Dendritic cell treated with granulocyte-macrophage colony-stimulating factor and Interleukin-4, amounts not matched to agents 40 ng/mL and 50 ng/mL, for 4 days (primary cell): ENCODE measurements around the gene KRTAP12-2.
"Not testable (repeated sequence)": the region's sequence is repeated elsewhere in the genome, so short reads cannot be mapped to it uniquely, and the experiment has no call there.

Experiments
- H3K27ac Mint-ChIP-seq: one replicate; pipeline ENCODE4 v1.8.0; 2022; ENCODE audit warnings: mild to moderate bottlenecking, mixed read lengths
- H3K27me3 Mint-ChIP-seq: one replicate; pipeline ENCODE4 v1.8.0; 2022; ENCODE audit warnings: mild to moderate bottlenecking, mixed read lengths
- H3K36me3 Mint-ChIP-seq: one replicate; pipeline ENCODE4 v1.8.0; 2022; ENCODE audit warnings: low read depth, mixed read lengths
- H3K4me1 Mint-ChIP-seq: one replicate; pipeline ENCODE4 v1.8.0; 2022; ENCODE audit warnings: low read depth, mixed read lengths
- H3K4me3 Mint-ChIP-seq: one replicate; pipeline ENCODE4 v1.8.0; 2022; ENCODE audit warnings: mild to moderate bottlenecking, moderate library complexity, mixed read lengths
- H3K9me3 Mint-ChIP-seq: one replicate; pipeline ENCODE4 v1.8.0; 2022; ENCODE audit warnings: mixed read lengths
- intact Hi-C: fragments of 100-400 bp; cut with micrococcal nuclease; formaldehyde crosslinking; loops from one replicate; pipeline ENCODE4 v1.15.0; 2022

KRTAP12-2 gene

DNA sequence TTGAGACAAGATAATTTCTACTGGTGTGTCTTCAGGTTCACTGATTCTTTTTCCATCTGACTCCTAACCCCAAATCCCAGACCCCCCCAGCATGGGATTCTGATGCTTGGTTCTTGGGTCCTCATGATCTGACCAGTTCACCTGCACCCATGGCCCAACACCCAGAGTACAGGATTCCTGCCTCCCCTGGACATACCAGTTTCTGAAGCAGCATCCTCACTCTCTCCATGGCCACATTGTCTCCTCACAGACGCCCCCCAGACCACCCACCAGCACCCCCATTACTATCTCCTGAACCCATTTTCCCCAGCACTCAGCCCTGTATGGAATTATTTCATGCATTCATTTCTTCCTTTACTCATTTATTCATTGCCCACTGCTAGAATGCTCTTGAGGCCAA is 9.9 kb downstream of the KRTAP12-2 start:
- peaks cover 41% of the 10 kb centered on the region for H3K9me3 Mint-ChIP-seq
- no peak overlapping the region for H3K4me3 Mint-ChIP-seq
- intact Hi-C loops = no loop called here
- no peaks in the 10 kb centered on the region for H3K36me3 Mint-ChIP-seq
- H3K27ac Mint-ChIP-seq = no peak overlapping the region
- peaks cover 19% of the 10 kb centered on the region for H3K27me3 Mint-ChIP-seq
- H3K4me1 Mint-ChIP-seq = no peaks in the 10 kb centered on the region

DNA sequence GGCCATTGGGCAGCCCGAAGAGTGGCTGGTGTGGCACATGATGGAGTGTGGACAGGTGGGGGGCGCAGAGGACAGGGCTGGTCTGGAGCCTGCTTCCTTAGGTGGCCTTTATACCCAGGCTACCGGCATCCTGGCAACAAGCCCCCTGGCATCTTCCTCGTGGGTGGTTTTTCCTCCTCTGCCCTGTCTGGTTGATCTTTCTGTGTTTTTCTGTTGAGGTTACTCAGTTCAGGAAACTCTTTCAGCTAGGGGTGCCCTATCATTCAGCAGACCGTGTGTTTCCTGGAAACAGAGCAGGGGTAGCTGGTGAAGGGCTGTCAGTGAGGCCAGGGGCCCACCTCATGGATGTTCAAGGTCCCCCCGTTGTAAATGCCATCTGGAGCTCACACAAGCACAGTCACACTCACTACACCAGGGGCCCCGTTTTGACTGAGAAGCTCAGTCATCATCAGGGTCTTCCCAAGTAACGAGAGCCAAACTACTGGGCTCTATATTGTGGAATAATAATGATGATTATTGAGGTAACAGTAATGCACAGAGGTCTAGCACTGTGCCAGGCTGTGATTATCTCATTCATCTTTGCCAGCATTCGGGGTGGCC is 12.1 kb downstream of the KRTAP12-2 start, which contains the start of gene KRTAP12-4:
TSS of gene KRTAP12-4 (minus strand) at position 84 of the 600 bp plus-strand sequence. CDS start at position 39, 45 bp downstream.
- Mint-ChIP-seq H3K4me1 (no peaks in the 10 kb centered on the region), H3K27me3 (peaks cover 14% of the 10 kb centered on the region), H3K9me3 (peaks cover 33% of the 10 kb centered on the region), H3K36me3 (no peaks in the 10 kb centered on the region), H3K4me3 (no peak within 1 kb of the TSS), H3K27ac (no peak within 1 kb of the TSS)
- intact Hi-C loops = no loop called here

DNA sequence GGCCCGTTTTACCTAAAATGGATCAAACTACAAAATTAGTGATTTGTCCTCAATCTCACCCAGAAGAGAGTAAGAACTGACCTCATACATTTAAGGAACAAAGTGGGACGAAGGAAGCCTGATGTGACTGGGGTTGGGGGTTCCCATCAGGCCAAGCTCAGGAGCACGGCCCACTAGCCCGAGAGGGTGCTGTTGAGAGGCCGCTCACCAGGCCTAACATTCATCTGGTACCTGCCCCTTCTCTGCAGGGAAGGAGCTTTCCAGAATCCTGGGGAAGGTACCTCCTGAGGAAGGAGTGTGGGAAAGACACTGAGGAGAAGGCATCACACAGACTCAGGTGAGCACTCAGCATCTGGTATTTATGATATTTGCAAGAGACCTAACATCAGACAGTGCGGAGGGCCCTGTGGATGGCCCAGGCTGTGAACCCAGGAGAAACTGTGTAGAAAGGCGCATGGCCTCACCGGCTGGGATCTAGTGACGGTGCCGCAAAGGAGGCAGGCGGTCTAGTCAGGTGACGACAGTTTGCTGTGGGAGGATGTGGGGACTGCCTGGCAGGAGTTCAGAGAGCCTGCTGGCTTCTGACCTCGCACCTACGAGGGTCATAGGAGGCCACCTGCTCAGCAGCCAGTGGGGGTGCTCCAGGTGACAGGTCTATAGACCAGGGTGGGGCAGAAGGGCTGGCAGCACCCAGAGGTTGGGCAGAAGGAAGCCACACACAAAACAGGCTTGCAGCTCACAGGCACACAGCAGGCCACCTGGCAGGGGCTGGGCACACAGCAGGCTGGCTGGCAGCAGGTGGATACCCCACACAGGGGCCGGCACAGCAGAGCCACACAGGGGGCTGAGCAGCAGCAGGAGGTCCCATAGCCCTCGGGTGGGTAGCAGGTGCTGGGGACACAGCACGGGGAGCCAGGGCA is 12.8 kb downstream of the KRTAP12-2 start:
- intact Hi-C loops = no loop called here
- no peaks in the 10 kb centered on the region for H3K36me3 Mint-ChIP-seq
- no peaks in the 10 kb centered on the region for H3K4me1 Mint-ChIP-seq
- no peak overlapping the region for H3K27ac Mint-ChIP-seq
- H3K27me3 Mint-ChIP-seq = peaks cover 13% of the 10 kb centered on the region
- no peak overlapping the region for H3K4me3 Mint-ChIP-seq
- H3K9me3 Mint-ChIP-seq = peaks cover 33% of the 10 kb centered on the region

DNA sequence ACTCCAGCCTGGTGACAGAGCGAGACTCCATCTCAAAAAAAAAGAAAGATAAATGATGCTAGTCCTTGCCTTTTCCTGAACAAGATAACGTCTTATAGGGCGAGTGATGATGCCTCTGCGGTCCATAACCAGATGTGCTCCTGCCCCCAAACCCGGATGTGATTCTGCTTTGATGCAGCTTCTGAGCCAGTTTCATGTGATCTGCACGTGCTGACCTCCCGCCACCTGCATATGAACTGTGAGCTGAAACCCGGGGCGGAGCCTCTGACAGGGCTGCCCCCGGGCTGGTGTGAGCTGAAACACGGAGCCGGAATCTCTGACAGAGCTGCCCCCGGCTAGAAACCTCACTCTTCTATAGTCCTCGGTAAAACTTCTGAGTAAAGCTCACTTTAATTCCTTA is 13.6 kb downstream of the KRTAP12-2 start:
- Mint-ChIP-seq H3K4me3 (no peak overlapping the region), H3K9me3 (peaks cover 25% of the 10 kb centered on the region), H3K27me3 (peaks cover 11% of the 10 kb centered on the region), H3K36me3 (no peaks in the 10 kb centered on the region), H3K27ac (no peak overlapping the region), H3K4me1 (no peaks in the 10 kb centered on the region)
- intact Hi-C loops = no loop called here

DNA sequence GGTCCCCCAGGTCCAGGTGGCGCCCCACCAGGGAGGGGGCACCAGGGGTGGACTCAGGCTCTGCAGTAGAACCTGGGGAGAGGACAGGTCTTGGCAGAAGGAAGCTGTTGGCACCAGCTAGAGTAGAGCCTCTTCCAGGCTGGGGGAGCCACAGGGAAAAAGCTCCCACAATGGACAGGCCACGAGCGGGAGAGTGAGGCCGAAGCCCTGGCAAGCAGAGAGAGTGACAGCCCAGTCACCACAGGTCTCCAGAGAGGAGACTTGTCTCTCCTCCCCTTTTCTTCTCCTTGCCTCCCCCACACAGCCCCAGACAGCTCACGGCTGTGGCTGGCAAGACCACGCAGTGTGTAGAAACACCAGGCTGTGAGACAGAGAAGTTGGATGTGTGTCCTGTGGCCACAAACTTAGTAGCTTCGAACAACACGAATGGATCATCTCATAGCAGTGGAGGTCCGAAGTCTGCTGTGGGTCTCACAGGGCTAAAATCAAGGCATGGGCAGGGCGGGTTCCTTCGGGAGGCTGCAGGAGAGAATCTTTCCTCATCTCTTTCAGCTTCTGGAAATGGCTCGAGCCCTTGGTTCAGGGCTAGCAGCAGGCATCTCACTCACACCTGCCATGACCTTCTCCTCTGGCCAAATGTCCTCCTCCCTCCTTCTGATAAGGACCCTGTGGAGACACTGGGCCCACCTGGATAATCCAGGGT is 15.6 kb downstream of the KRTAP12-2 start:
- no peak overlapping the region for H3K27ac Mint-ChIP-seq
- H3K27me3 Mint-ChIP-seq = peaks cover 10% of the 10 kb centered on the region
- peaks cover 5% of the 10 kb centered on the region for H3K9me3 Mint-ChIP-seq
- intact Hi-C loops = no loop called here
- H3K4me1 Mint-ChIP-seq = no peaks in the 10 kb centered on the region
- H3K36me3 Mint-ChIP-seq = no peaks in the 10 kb centered on the region
- no peak overlapping the region for H3K4me3 Mint-ChIP-seq

DNA sequence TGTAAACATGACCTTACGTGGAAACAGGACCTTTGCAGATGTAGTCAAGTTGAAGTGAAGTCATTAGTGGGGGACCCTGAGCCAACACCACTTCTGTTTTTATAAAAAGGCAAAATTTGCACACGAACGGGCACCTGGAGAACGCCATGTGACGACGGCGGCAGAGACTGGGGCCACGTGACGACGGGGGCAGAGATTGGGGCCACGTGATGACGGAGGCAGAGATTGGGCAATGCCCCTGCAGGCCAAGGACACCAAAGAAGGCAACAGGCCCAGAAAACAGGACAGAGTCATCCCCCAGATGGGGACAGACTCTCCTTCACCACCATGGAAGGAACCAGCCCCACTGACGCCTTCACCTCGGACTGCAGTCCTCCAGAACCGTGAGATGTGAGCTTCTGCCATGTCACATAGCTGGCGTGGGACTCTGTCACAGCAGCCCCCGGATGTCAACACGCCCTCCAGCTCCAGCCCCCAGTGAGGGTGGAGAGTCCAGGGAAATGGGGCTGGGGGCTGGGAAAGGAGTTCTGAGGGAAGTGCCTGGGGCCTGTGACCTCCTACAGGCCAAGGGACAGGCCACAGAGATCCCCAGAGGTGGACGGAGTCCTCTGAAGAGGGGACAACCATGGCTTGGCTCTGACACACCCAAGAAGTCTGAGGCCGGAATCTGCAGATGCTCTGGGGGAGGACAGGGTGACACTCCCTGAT is 16.3 kb downstream of the KRTAP12-2 start:
- Mint-ChIP-seq H3K4me3 (no peak overlapping the region), H3K36me3 (no peaks in the 10 kb centered on the region), H3K27ac (no peak overlapping the region), H3K4me1 (no peaks in the 10 kb centered on the region), H3K27me3 (peaks cover 9% of the 10 kb centered on the region), H3K9me3 (no peaks in the 10 kb centered on the region)
- intact Hi-C loops = no loop called here

DNA sequence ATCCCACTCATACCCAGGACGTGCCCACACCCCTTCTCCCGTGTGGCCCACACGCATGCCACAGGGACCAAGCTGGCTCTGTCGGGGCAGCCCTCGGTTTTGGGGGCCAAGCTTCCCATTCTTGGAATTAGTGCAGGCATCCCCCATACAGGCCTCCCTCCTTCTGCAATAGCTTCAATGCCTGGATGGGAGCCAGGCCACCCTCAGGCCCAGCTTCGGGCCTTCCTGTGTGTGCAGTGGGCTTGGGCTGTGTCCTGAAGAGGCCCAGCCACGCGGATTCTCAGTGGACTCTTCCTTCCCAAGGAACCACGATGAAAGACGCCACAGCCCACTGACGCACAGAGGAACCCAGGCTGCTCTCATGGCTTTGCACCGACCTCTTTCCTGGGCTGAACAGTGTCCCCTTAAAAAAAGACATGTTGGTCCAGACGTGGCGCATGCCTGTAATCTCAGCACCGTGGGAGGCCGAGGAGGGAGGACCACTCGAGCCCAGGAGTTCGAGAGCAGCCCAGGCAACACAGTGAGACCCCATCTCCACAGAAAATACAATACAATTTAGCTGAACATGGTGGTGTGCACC is 17.1 kb downstream of the KRTAP12-2 start:
- Mint-ChIP-seq H3K36me3 (no peaks in the 10 kb centered on the region), H3K27ac (no peak overlapping the region), H3K9me3 (peaks cover 6% of the 10 kb centered on the region), H3K4me3 (no peak overlapping the region), H3K27me3 (peaks cover 9% of the 10 kb centered on the region), H3K4me1 (no peaks in the 10 kb centered on the region)
- intact Hi-C loops = no loop called here

DNA sequence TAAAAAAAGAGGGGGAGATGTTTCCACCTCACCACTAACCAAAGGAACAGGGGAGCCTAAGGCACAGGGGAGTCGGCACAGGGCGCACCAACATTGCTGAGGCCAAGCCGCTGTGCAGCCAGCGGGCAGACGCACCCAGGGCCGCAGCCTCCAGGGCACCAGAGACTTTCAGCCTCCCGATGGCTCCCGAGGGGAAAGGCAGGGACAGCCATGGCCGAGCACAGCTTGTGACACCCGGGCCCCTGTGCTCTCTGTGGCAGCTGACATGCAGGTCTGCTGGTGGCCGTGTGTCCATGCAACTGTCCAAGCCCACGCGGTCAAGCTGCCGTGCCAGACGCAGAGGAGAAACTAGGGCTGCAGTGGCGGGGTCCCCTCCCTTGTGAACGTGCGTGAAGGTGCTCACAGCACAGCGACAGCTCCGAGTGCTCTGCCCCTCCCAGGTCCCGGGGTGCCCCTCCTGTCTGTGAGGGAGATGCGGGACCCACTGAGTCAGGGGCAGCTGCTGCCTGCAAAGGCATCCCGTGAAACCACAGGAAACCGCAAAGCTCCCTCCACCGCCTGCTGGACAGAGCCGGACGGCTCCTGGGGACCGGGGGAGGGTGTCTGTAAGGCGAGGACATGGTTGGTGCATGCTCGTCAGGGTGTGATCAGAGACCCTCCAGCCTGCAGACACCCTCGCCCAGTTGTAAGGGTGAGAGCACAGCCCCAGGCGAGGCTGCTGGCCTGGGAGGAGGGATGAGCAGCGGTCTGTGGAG is 18.0 kb downstream of the KRTAP12-2 start:
- intact Hi-C loops = no loop called here
- H3K4me3 Mint-ChIP-seq = no peak overlapping the region
- no peak overlapping the region for H3K27ac Mint-ChIP-seq
- H3K4me1 Mint-ChIP-seq = no peaks in the 10 kb centered on the region
- peaks cover 8% of the 10 kb centered on the region for H3K27me3 Mint-ChIP-seq
- peaks cover 14% of the 10 kb centered on the region for H3K9me3 Mint-ChIP-seq
- H3K36me3 Mint-ChIP-seq = no peaks in the 10 kb centered on the region

DNA sequence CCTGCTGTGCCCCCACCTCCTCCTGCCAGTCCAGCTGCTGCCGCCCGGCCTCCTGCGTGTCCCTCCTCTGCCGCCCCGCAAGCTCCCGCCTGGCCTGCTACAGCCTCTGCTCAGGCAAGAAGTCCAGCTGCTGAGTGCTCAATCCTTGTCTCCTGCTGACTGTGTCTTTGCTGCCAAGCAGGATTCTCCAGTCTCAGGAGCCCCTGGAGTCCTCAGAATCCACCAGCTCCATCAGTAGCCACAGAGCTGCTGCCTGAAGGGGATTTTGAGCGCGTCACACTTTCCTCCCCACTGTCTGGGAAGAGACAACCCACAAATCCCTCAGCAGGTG is 19.5 kb downstream of the KRTAP12-2 start:
- Mint-ChIP-seq H3K27me3 (peaks cover 7% of the 10 kb centered on the region), H3K36me3 (no peaks in the 10 kb centered on the region), H3K9me3 (peaks cover 25% of the 10 kb centered on the region), H3K4me3 (no peak overlapping the region), H3K4me1 (no peaks in the 10 kb centered on the region), H3K27ac (no peak overlapping the region)
- intact Hi-C loops = no loop called here

DNA sequence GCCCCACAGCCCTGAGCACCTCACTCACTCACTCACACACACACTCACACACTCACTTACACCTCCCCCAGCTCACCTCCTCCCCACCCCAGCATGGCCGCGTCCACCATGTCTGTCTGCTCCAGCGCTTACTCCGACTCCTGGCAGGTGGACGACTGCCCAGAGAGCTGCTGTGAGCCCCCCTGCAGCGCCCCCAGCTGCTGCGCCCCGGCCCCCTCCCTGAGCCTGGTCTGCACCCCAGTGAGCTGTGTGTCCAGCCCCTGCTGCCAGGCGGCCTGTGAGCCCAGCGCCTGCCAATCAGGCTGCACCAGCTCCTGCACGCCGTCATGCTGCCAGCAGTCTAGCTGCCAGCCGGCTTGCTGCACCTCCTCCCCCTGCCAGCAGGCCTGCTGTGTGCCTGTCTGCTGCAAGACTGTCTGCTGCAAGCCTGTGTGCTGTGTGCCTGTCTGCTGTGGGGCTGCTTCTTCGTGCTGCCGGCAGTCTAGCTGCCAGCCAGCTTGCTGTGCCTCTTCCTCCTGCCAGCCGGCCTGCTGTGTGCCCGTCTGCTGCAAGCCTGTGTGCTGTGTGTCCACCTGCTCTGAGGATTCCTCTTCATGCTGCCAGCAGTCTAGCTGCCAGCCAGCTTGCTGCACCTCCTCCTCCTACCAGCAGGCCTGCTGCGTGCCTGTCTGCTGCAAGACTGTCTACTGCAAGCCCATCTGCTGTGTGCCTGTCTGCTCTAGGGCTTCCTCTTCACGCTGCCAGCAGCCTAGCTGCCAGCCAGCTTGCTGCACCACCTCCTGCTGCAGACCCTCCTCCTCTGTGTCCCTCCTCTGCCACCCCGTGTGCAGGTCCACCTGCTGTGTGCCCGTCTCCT is 20.1 kb downstream of the KRTAP12-2 start, which contains the start of gene KRTAP10-11:
TSS of gene KRTAP10-11 (plus strand) at position 49 of the 856 bp plus-strand sequence. CDS start at position 94, 45 bp downstream.
- not testable (repeated sequence) for H3K36me3 Mint-ChIP-seq

DNA sequence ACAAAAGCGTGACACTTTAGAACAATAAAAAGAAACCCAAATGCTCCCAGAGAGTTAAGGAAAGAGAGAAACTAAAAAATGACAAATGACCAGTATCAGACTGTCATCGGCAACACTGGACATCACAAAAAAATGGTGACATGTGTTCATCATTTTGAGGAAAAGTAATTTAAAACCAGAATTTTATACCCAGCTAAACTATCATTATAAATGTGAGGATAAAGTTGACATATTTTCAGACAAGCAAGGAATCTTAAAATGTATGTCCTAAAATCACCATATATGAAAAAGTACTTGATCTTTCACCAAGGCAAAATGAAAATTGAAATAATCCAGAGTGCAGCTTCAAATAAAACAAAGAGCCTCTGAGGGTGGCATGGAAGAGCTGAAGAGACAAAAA is 21.8 kb downstream of the KRTAP12-2 start:
- H3K9me3 Mint-ChIP-seq = peaks cover 44% of the 10 kb centered on the region
- no peaks in the 10 kb centered on the region for H3K4me1 Mint-ChIP-seq
- no peak overlapping the region for H3K27ac Mint-ChIP-seq
- intact Hi-C loops = no loop called here
- peaks cover 7% of the 10 kb centered on the region for H3K27me3 Mint-ChIP-seq
- no peaks in the 10 kb centered on the region for H3K36me3 Mint-ChIP-seq
- no peak overlapping the region for H3K4me3 Mint-ChIP-seq

More for the DNA sequence above, 20.1 kb downstream of the KRTAP12-2 start, which contains the start of gene KRTAP10-11:
- H3K27me3 Mint-ChIP-seq, intact Hi-C loops, H3K27ac Mint-ChIP-seq, H3K4me3 Mint-ChIP-seq, H3K4me1 Mint-ChIP-seq: not testable (repeated sequence)
- peaks cover 27% of the 10 kb centered on the region for H3K9me3 Mint-ChIP-seq

DNA sequence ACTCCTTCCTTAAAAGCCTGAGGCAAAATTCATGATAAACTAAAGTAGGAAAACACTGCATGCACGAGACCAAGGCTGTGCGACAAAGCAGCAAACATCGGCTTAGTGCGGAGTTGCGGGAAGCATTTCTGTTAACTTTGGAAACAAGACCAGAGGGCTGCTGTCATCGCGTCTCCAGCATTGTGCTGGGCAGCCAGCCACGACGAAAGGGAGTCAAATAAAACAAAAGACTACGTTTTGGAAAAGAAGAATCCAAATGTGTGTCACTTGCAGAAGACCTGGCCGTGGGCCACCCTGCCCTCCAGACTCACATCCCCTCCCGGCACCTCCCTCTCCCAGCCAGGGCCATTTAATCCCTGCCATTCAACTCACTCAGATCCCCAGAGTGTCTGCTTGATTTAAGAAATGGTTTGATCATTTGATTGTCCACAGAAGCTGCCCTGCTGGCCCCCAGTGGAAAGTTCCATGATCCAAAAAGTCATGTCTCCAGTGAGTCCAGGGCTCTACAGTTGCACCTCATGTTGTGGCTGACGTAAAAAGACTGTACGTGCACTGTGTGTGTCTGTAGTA is 22.9 kb downstream of the KRTAP12-2 start:
- Mint-ChIP-seq H3K4me1 (no peaks in the 10 kb centered on the region), H3K9me3 (peaks cover 46% of the 10 kb centered on the region), H3K27ac (no peak overlapping the region), H3K27me3 (peaks cover 7% of the 10 kb centered on the region), H3K4me3 (no peak overlapping the region), H3K36me3 (no peaks in the 10 kb centered on the region)
- intact Hi-C loops = no loop called here
